ENCODE measurements around the gene NID2. TPM values are rescaled to one million over a fixed set of nuclear protein-coding genes. Genes with fewer than 3 reads are reported as not detected.
A peak's percentile ranks its signal among the peaks of the same experiment; 100 is the strongest.

NID2 gene
- polyA plus RNA-seq, 4 donors, result 94.5 to 105 (median 99.4) TPM

GRCh38 chr14:51969852-51970540 lies 98.9 kb downstream of the NID2 start:
- no peak for DNase-seq (ENCODE audit: low read depth in 4 of 4, low spot score in 2 of 4)

GRCh38 chr14:51967521-51967920 lies 101.3 kb downstream of the NID2 start:
- no peak for DNase-seq (ENCODE audit: low read depth in 4 of 4, low spot score in 2 of 4)

GRCh38 chr14:51963286-51963685 lies 105.6 kb downstream of the NID2 start:
- peak in 2 of 4 donors; percentile 42 to 56 for DNase-seq (ENCODE audit: low read depth in 4 of 4, low spot score in 2 of 4)

GRCh38 chr14:51962711-51963110 lies 106.1 kb downstream of the NID2 start:
- no peak for DNase-seq (ENCODE audit: low read depth in 4 of 4, low spot score in 2 of 4)

GRCh38 chr14:51960866-51961265 lies 108.0 kb downstream of the NID2 start:
- DNase-seq (ENCODE audit: low read depth in 4 of 4, low spot score in 2 of 4), result no peak

GRCh38 chr14:51959928-51960327 lies 108.9 kb downstream of the NID2 start:
- DNase-seq (ENCODE audit: low read depth in 4 of 4, low spot score in 2 of 4), result no peak

- no peak for DNase-seq (ENCODE audit: low read depth in 4 of 4, low spot score in 2 of 4)
Measured at GRCh38 chr14:51957950-51958349, 110.9 kb downstream of the NID2 start.

Other genes starting within 250 kb of the NID2 start
- gene GNG2, start 208.4 kb downstream of the NID2 start, polyA plus RNA-seq (ENCODE audit: insufficient read length in 4 of 4), result 10 to 100 TPM; 60.9 to 91.1 (median 74.1) TPM
- 100 to 1,000 TPM; 243 to 307 (median 264) TPM for gene RTRAF, start 79.5 kb downstream of the NID2 start, polyA plus RNA-seq (ENCODE audit: insufficient read length in 4 of 4)
- gene PTGDR, start 198.6 kb upstream of the NID2 start, polyA plus RNA-seq (ENCODE audit: insufficient read length in 4 of 4), result under 1 TPM; 0.30 to 0.92 (median 0.72) TPM
- gene PTGER2, start 245.3 kb upstream of the NID2 start, polyA plus RNA-seq (ENCODE audit: insufficient read length in 4 of 4), result 1 to 10 TPM; 5.6 to 6.5 (median 6.2) TPM